K562 (cell line): ENCODE measurements around the gene CS. TPM values are rescaled to one million over a fixed set of nuclear protein-coding genes. Genes with fewer than 3 reads are reported as not detected.

Experiments
- CHD2 ChIP-seq: IDR thresholded peaks from 2 replicates; pipeline ENCODE4 v1.6.1; 2011; ENCODE audit warnings: low read depth, low read length
- ELF4 ChIP-seq: fragments of 450-650 bp; formaldehyde crosslinking; IDR thresholded peaks from 2 replicates; pipeline ENCODE4 v1.4.0; 2022; ENCODE audit warnings: missing genetic modification characterization
- HLTF ChIP-seq: fragments of 450-650 bp; IDR thresholded peaks from 2 replicates; pipeline ENCODE4 v1.6.1; 2016
- KAT8 ChIP-seq: fragments of 450-650 bp; IDR thresholded peaks from 2 replicates; pipeline ENCODE4 v1.6.1; 2016; ENCODE audit warnings: low read depth, mild to moderate bottlenecking
- MEF2D ChIP-seq: conservative IDR thresholded peaks from 2 replicates; pipeline ENCODE4 v1.6.1; 2016; ENCODE audit warnings: low read depth, missing genetic modification characterization, missing compliant biosample characterization
- PHF8 ChIP-seq: fragments of 200-600 bp; sonication (generic); IDR thresholded peaks from 2 replicates; pipeline ENCODE4 v1.6.1; 2012; ENCODE audit warnings: mixed run types, mild to moderate bottlenecking, inconsistent platforms, low read length, moderate library complexity, borderline replicate concordance
- RAD21 ChIP-seq, 2 experiments: fragments of 250-450 bp in 1 of 2; fragments of 450-650 bp in 1 of 2; sonication (Bioruptor Pico) in 1 of 2; formaldehyde crosslinking in 1 of 2; IDR thresholded peaks in 1 of 2; conservative IDR thresholded peaks in 1 of 2; 2 replicates each; pipeline versions ENCODE4 v1.4.0 to v1.8.0; 2020 to 2022; ENCODE audit warnings: mild to moderate bottlenecking in 2 of 2, moderate library complexity in 1 of 2
- RBM15 ChIP-seq: fragments of 200-400 bp; formaldehyde crosslinking; IDR thresholded peaks from 2 replicates; pipeline ENCODE4 v1.6.1; 2018; ENCODE audit warnings: mild to moderate bottlenecking, low read length, moderate library complexity; ENCODE audit not compliant: insufficient read depth
- YBX1 ChIP-seq: fragments of 450-650 bp; IDR thresholded peaks from 2 replicates; pipeline ENCODE4 v1.7.1; 2016; ENCODE audit warnings: mild to moderate bottlenecking
- ZNF561 ChIP-seq: fragments of 450-650 bp; formaldehyde crosslinking; conservative IDR thresholded peaks from 2 replicates; pipeline ENCODE4 v1.4.0; 2020; ENCODE audit warnings: mild to moderate bottlenecking, moderate library complexity
- polyA plus RNA-seq, 8 experiments: library from polyadenylated mRNA; depleted of rRNA in 4 of 8; stranded (reverse) in 5 of 8; unstranded in 3 of 8; fragments of >200 nt; fragmentation: Nextera tagmentation in 2 of 8; fragmentation: Illumina TruSeq in 1 of 8; extraction: Ambion mirVana in 2 of 8; extraction: Trizol in 1 of 8; gene quantifications; 2 replicates each; pipeline versions ENCODE4 v1.2.1 to v1.2.3, GENCODE V29; 2011 to 2014; ENCODE audit warnings: inconsistent platforms in 1 of 8, missing spikeins in 1 of 8
- total RNA-seq, 7 experiments: library from RNA; depleted of rRNA in 6 of 7; stranded (reverse); fragments of >200 nt in 6 of 7; fragmentation: Illumina TruSeq in 2 of 7; extraction: Trizol in 2 of 7; gene quantifications; 2 replicates each; pipeline versions ENCODE4 v1.2.1 to v1.2.3, GENCODE V29; 2011 to 2021; ENCODE audit warnings: low replicate concordance in 1 of 7
- TF ChIP-seq, protein P1 (sequence below): fragments of 450-650 bp; IDR thresholded peaks from 2 replicates; pipeline ENCODE4 v1.6.1; 2016; ENCODE audit warnings: antibody characterized with exemption
- TF ChIP-seq, protein P2 (sequence below), 2 experiments: fragments of 450-650 bp; formaldehyde crosslinking in 1 of 2; IDR thresholded peaks; 2 replicates each; pipeline versions ENCODE4 v1.4.0 to v1.6.1; 2014 to 2020; ENCODE audit warnings: mild to moderate bottlenecking in 2 of 2, borderline replicate concordance in 1 of 2, low read depth in 1 of 2
- TF ChIP-seq, protein P3 (sequence below): fragments of 450-650 bp; formaldehyde crosslinking; IDR thresholded peaks from 2 replicates; pipeline ENCODE4 v1.4.0; 2022; ENCODE audit warnings: missing genetic modification characterization
- TF ChIP-seq, protein P4 (sequence below): IDR thresholded peaks from 2 replicates; pipeline ENCODE4 v1.6.1; 2011; ENCODE audit warnings: borderline replicate concordance, low read depth, mild to moderate bottlenecking, moderate library complexity, low read length; ENCODE audit not compliant: insufficient read depth, poor library complexity, severe bottlenecking

CS gene
- total and polyA plus RNA-seq, 9 of the 15 experiments (the other 6 are each of a cell fraction or from before 2014, with no cell fraction given): 99.9 to 390 (median 149) TPM

DNA sequence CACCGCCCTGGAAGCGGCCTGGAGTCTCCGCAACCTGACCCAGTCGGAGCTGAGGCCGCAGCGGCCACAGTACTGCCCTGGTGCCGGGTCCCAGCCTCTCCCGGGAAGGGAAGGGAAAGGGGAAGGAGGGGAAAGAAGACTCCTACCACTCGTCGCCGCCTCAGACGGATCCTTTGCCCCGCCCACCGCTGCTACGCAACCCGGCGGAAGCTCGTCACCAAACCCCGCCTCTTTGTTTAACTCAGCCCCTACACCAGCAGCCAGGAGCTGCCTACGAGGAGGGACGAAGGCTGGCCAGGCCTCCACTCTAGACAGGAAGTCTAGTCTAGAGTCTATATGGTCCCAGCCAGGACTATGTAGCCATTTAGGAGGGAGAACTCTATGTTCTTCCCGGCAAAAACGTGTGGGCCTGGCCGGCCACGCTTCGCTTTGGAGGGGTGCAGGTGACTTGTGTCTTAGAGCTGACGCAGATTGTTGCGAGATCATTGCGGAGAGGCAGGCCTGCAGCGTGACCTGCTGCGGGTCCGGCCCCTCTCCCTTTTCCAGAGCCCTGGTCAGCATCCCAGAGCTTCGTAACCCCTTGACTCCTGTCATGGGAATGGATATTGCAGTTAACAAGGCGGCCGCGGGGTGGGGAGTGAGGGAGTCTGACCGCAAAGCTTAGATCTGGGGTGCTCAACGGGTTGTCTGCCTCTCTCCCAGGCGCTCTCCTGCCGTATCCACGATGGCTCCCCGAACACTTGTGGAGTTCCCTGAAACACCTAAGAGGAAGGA is 78.2 kb downstream of the CS start, which contains the start of gene RNF41 (continued):
- TF ChIP-seq, protein P1, sequence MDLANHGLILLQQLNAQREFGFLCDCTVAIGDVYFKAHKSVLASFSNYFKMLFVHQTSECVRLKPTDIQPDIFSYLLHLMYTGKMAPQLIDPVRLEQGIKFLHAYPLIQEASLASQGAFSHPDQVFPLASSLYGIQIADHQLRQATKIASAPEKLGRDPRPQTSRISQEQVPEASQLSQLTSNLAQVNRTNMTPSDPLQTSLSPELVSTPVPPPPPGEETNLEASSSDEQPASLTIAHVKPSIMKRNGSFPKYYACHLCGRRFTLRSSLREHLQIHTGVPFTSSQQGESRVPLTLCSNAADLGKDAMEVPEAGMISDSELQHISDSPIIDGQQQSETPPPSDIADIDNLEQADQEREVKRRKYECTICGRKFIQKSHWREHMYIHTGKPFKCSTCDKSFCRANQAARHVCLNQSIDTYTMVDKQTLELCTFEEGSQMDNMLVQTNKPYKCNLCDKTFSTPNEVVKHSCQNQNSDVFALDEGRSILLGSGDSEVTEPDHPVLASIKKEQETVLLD: peak; percentile 87; the same call in 1 of the 2 replicates
- TF ChIP-seq RAD21 (CRISPR knock-in tag; conservative IDR thresholded peaks at IDR 0.05 in 1 of 2, IDR thresholded peaks at IDR 0.05 in 1 of 2) (no peak), MEF2D (tag) (no peak), PHF8 (peak; percentile 89), ELF4 (CRISPR knock-in tag) (no peak), ZNF561 (CRISPR knock-in tag) (no peak), CHD2 (no peak), HLTF (no peak), RBM15 (no peak), KAT8 (no peak), YBX1 (no peak)
- TF ChIP-seq, protein P2, sequence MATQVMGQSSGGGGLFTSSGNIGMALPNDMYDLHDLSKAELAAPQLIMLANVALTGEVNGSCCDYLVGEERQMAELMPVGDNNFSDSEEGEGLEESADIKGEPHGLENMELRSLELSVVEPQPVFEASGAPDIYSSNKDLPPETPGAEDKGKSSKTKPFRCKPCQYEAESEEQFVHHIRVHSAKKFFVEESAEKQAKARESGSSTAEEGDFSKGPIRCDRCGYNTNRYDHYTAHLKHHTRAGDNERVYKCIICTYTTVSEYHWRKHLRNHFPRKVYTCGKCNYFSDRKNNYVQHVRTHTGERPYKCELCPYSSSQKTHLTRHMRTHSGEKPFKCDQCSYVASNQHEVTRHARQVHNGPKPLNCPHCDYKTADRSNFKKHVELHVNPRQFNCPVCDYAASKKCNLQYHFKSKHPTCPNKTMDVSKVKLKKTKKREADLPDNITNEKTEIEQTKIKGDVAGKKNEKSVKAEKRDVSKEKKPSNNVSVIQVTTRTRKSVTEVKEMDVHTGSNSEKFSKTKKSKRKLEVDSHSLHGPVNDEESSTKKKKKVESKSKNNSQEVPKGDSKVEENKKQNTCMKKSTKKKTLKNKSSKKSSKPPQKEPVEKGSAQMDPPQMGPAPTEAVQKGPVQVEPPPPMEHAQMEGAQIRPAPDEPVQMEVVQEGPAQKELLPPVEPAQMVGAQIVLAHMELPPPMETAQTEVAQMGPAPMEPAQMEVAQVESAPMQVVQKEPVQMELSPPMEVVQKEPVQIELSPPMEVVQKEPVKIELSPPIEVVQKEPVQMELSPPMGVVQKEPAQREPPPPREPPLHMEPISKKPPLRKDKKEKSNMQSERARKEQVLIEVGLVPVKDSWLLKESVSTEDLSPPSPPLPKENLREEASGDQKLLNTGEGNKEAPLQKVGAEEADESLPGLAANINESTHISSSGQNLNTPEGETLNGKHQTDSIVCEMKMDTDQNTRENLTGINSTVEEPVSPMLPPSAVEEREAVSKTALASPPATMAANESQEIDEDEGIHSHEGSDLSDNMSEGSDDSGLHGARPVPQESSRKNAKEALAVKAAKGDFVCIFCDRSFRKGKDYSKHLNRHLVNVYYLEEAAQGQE (IDR thresholded peaks at IDR 0.05; ENCODE audit: borderline replicate concordance): no peak
- TF ChIP-seq, protein P2 (CRISPR knock-in tag; IDR thresholded peaks at IDR 0.05; ENCODE audit: low read depth): no peak
- TF ChIP-seq, protein P3, sequence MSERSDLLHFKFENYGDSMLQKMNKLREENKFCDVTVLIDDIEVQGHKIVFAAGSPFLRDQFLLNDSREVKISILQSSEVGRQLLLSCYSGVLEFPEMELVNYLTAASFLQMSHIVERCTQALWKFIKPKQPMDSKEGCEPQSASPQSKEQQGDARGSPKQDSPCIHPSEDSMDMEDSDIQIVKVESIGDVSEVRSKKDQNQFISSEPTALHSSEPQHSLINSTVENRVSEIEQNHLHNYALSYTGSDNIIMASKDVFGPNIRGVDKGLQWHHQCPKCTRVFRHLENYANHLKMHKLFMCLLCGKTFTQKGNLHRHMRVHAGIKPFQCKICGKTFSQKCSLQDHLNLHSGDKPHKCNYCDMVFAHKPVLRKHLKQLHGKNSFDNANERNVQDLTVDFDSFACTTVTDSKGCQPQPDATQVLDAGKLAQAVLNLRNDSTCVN: no peak
- TF ChIP-seq, protein P4, sequence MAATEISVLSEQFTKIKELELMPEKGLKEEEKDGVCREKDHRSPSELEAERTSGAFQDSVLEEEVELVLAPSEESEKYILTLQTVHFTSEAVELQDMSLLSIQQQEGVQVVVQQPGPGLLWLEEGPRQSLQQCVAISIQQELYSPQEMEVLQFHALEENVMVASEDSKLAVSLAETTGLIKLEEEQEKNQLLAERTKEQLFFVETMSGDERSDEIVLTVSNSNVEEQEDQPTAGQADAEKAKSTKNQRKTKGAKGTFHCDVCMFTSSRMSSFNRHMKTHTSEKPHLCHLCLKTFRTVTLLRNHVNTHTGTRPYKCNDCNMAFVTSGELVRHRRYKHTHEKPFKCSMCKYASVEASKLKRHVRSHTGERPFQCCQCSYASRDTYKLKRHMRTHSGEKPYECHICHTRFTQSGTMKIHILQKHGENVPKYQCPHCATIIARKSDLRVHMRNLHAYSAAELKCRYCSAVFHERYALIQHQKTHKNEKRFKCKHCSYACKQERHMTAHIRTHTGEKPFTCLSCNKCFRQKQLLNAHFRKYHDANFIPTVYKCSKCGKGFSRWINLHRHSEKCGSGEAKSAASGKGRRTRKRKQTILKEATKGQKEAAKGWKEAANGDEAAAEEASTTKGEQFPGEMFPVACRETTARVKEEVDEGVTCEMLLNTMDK: no peak
